ENCODE results near the gene ALPP. TPM values are rescaled to one million over a fixed set of nuclear protein-coding genes. Genes with fewer than 3 reads are reported as not detected.
"Not testable (repeated sequence)": the region's sequence is repeated elsewhere in the genome, so short reads cannot be mapped to it uniquely, and the experiment has no call there.

ALPP gene
- total RNA-seq, 2 donors from 2014 or later = not detected

- DNase-seq; H3K27ac ChIP-seq (ENCODE audit: low read depth, low read length); H3K9ac ChIP-seq (ENCODE audit: extremely low read depth, low read length, poor library complexity, severe bottlenecking); H3K36me3 Mint-ChIP-seq (ENCODE audit: low read depth); H3K9me3 ChIP-seq (ENCODE audit: control insufficient read depth, low read length); H3K4me3 Mint-ChIP-seq; H3K9me3 Mint-ChIP-seq; H3K27me3 Mint-ChIP-seq (ENCODE audit: insufficient read depth); H3K27me3 ChIP-seq (ENCODE audit: control insufficient read depth, insufficient read depth, low read length, poor library complexity, severe bottlenecking); H3K27ac Mint-ChIP-seq; H3K36me3 ChIP-seq (ENCODE audit: control insufficient read depth, insufficient read depth, low read length); H3K4me1 ChIP-seq (ENCODE audit: control insufficient read depth, insufficient read depth, low read length); H3K4me3 ChIP-seq (ENCODE audit: low read length); H3K4me1 Mint-ChIP-seq: not testable (repeated sequence)
- 89 to 92% methylated on average over 12 to 20 of the region's 26 CpGs for WGBS, 2 experiments (ENCODE audit: insufficient coverage in 1 of 2, insufficient read length in 1 of 2)
These were observed 46.2 kb upstream of the ALPP start for GRCh38 chr2:232332244-232332939.

DNA sequence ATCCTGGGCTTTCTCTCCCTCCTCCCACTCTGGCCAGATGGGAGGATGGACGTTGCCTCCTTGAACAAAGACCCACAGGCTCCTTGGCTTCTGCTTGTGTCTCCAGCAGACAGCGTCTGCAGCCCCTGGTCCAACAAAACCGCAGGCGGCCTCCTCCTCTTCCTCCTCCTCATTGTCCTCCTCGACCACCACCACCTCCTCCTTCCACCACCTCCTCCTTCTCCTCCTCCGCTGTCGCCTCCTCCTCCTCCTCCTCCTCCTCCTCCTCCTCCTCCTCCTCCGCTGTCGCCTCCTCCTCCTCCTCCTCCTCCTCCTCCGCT lies 45.7 kb upstream of the ALPP start:
- Histone ChIP-seq H3K4me3 (ENCODE audit: low read length) (no peak overlapping the region), H3K9me3 (ENCODE audit: control insufficient read depth, low read length) (no peaks in the 10 kb centered on the region), H3K4me1 (ENCODE audit: control insufficient read depth, insufficient read depth, low read length) (no peaks in the 10 kb centered on the region), H3K9ac (ENCODE audit: extremely low read depth, low read length, poor library complexity, severe bottlenecking) (no peak overlapping the region), H3K27me3 (ENCODE audit: control insufficient read depth, insufficient read depth, low read length, poor library complexity, severe bottlenecking) (no peaks in the 10 kb centered on the region), H3K36me3 (ENCODE audit: control insufficient read depth, insufficient read depth, low read length) (no peaks in the 10 kb centered on the region), H3K27ac (ENCODE audit: low read depth, low read length) (no peak overlapping the region)
- H3K4me3 Mint-ChIP-seq = no peak overlapping the region
- no peak overlapping the region for H3K27ac Mint-ChIP-seq
- no peaks in the 10 kb centered on the region for H3K4me1 Mint-ChIP-seq
- no peak for TF ChIP-seq CTCF (conservative IDR thresholded peaks at IDR 0.05)
- H3K27me3 Mint-ChIP-seq (ENCODE audit: insufficient read depth) = no peaks in the 10 kb centered on the region
- DNase-seq = no peak
- no peaks in the 10 kb centered on the region for H3K9me3 Mint-ChIP-seq
- no peaks in the 10 kb centered on the region for H3K36me3 Mint-ChIP-seq (ENCODE audit: low read depth)
- 82 to 87% methylated on average over 4 of the region's 10 CpGs for WGBS, 2 experiments (ENCODE audit: insufficient coverage in 1 of 2, insufficient read length in 1 of 2)

- H3K27me3 Mint-ChIP-seq (ENCODE audit: insufficient read depth) = no peaks in the 10 kb centered on the region
- no peaks in the 10 kb centered on the region for H3K36me3 Mint-ChIP-seq (ENCODE audit: low read depth)
- 93 to 94% methylated on average over 21 to 28 of the region's 28 CpGs for WGBS, 2 experiments (ENCODE audit: insufficient coverage in 1 of 2, insufficient read length in 1 of 2)
- peak; percentile 86 for DNase-seq
- no peak overlapping the region for H3K9ac ChIP-seq (ENCODE audit: extremely low read depth, low read length, poor library complexity, severe bottlenecking)
- no peaks in the 10 kb centered on the region for H3K36me3 ChIP-seq (ENCODE audit: control insufficient read depth, insufficient read depth, low read length)
- TF ChIP-seq CTCF (conservative IDR thresholded peaks at IDR 0.05) = peak; percentile 78
- no peak overlapping the region for H3K4me3 Mint-ChIP-seq
- no peak overlapping the region for H3K27ac Mint-ChIP-seq
- no peak overlapping the region for H3K27ac ChIP-seq (ENCODE audit: low read depth, low read length)
- H3K9me3 Mint-ChIP-seq = no peaks in the 10 kb centered on the region
- no peaks in the 10 kb centered on the region for H3K4me1 ChIP-seq (ENCODE audit: control insufficient read depth, insufficient read depth, low read length)
- H3K9me3 ChIP-seq (ENCODE audit: control insufficient read depth, low read length) = no peaks in the 10 kb centered on the region
- H3K4me1 Mint-ChIP-seq = no peaks in the 10 kb centered on the region
- H3K4me3 ChIP-seq (ENCODE audit: low read length) = no peak overlapping the region
- no peaks in the 10 kb centered on the region for H3K27me3 ChIP-seq (ENCODE audit: control insufficient read depth, insufficient read depth, low read length, poor library complexity, severe bottlenecking)
These were observed 45.0 kb upstream of the ALPP start for GRCh38 chr2:232333361-232334135.

GRCh38 chr2:232334136-232334884 lies 44.2 kb upstream of the ALPP start:
- not testable (repeated sequence) for H3K27me3 ChIP-seq (ENCODE audit: control insufficient read depth, insufficient read depth, low read length, poor library complexity, severe bottlenecking); H3K4me3 ChIP-seq (ENCODE audit: low read length); DNase-seq; H3K27ac Mint-ChIP-seq; H3K4me1 Mint-ChIP-seq; H3K4me3 Mint-ChIP-seq; H3K27me3 Mint-ChIP-seq (ENCODE audit: insufficient read depth); H3K36me3 ChIP-seq (ENCODE audit: control insufficient read depth, insufficient read depth, low read length); H3K9ac ChIP-seq (ENCODE audit: extremely low read depth, low read length, poor library complexity, severe bottlenecking); H3K27ac ChIP-seq (ENCODE audit: low read depth, low read length); H3K9me3 Mint-ChIP-seq; H3K4me1 ChIP-seq (ENCODE audit: control insufficient read depth, insufficient read depth, low read length); H3K36me3 Mint-ChIP-seq (ENCODE audit: low read depth); H3K9me3 ChIP-seq (ENCODE audit: control insufficient read depth, low read length)
- 92 to 96% methylated on average over 5 to 27 of the region's 33 CpGs for WGBS, 2 experiments (ENCODE audit: insufficient coverage in 1 of 2, insufficient read length in 1 of 2)

GRCh38 chr2:232334885-232335205 lies 43.7 kb upstream of the ALPP start:
- H3K27me3 Mint-ChIP-seq (ENCODE audit: insufficient read depth); H3K27ac ChIP-seq (ENCODE audit: low read depth, low read length); H3K27me3 ChIP-seq (ENCODE audit: control insufficient read depth, insufficient read depth, low read length, poor library complexity, severe bottlenecking); H3K36me3 ChIP-seq (ENCODE audit: control insufficient read depth, insufficient read depth, low read length); H3K27ac Mint-ChIP-seq; H3K4me3 Mint-ChIP-seq; H3K9me3 ChIP-seq (ENCODE audit: control insufficient read depth, low read length); H3K4me1 Mint-ChIP-seq; DNase-seq; H3K9me3 Mint-ChIP-seq; H3K4me1 ChIP-seq (ENCODE audit: control insufficient read depth, insufficient read depth, low read length); H3K36me3 Mint-ChIP-seq (ENCODE audit: low read depth); H3K9ac ChIP-seq (ENCODE audit: extremely low read depth, low read length, poor library complexity, severe bottlenecking); H3K4me3 ChIP-seq (ENCODE audit: low read length): not testable (repeated sequence)
- WGBS, 2 experiments (ENCODE audit: insufficient coverage in 1 of 2, insufficient read length in 1 of 2) = 87% methylated on average over 6 of the region's 6 CpGs; no CpG with 5 or more reads in 1 of the 2 experiments

All from endodermal cell (in vitro differentiated cells).